ENCODE results near the gene PLCB1. TPM values are rescaled to one million over a fixed set of nuclear protein-coding genes. Genes with fewer than 3 reads are reported as not detected.

The PLCB1 gene
- total RNA-seq, 1 experiment from 2014 or later = 6.8 TPM

DNA sequence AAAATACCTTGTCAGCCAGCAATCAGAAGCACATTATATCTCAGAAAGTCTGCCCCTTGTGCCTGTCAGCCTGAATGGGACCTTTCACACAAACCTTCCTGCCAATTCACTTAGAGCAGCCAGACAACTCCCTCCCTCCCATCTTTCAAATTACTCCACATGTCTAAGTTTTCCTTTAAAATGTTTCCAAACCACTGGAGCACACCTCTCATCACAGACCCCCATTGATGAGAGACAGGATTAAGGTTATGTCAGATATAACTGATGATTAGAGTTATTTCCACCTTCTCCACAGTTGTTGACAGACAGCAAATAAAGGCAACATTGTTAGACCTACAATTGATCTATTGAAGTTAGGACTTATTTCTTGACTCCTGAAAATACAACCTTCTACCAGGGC, 408.4 kb downstream of the PLCB1 start:
- no peak for DNase-seq (ENCODE audit: low spot score)
- no peak overlapping the region for H3K4me3 ChIP-seq (ENCODE audit: low read depth, low read length, poor library complexity, severe bottlenecking)
- no peaks in the 10 kb centered on the region for H3K36me3 ChIP-seq (ENCODE audit: insufficient read depth, low read length, poor library complexity, severe bottlenecking)
- no TSS peak for BruUV-seq (replicated peaks)
- CTCF ChIA-PET = no interaction called here
- POLR2A ChIA-PET (ENCODE audit: low non-redundant PET) = no interaction called here
- peaks cover 3% of the 10 kb centered on the region for H3K27me3 ChIP-seq (replicated peaks; ENCODE audit: insufficient read depth, low read depth, low read length, poor library complexity)
- no peak for TF ChIP-seq EZH2 (IDR thresholded peaks at IDR 0.05; ENCODE audit: borderline replicate concordance, low read depth, low read length, poor library complexity, severe bottlenecking)
- TF ChIP-seq, protein P1, sequence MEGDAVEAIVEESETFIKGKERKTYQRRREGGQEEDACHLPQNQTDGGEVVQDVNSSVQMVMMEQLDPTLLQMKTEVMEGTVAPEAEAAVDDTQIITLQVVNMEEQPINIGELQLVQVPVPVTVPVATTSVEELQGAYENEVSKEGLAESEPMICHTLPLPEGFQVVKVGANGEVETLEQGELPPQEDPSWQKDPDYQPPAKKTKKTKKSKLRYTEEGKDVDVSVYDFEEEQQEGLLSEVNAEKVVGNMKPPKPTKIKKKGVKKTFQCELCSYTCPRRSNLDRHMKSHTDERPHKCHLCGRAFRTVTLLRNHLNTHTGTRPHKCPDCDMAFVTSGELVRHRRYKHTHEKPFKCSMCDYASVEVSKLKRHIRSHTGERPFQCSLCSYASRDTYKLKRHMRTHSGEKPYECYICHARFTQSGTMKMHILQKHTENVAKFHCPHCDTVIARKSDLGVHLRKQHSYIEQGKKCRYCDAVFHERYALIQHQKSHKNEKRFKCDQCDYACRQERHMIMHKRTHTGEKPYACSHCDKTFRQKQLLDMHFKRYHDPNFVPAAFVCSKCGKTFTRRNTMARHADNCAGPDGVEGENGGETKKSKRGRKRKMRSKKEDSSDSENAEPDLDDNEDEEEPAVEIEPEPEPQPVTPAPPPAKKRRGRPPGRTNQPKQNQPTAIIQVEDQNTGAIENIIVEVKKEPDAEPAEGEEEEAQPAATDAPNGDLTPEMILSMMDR (conservative IDR thresholded peaks at IDR 0.05; ENCODE audit: low read depth, low read length) = no peak
- intact Hi-C loops (cut with micrococcal nuclease; ENCODE audit: unreplicated experiment) = no loop called here
- no peaks in the 10 kb centered on the region for H3K9me3 ChIP-seq (ENCODE audit: low read depth, low read length, poor library complexity, severe bottlenecking)
- H3K4me1 ChIP-seq (ENCODE audit: insufficient read depth, low read length, poor library complexity, severe bottlenecking) = no peaks in the 10 kb centered on the region
- H3K27ac ChIP-seq (ENCODE audit: low read depth, low read length, poor library complexity, severe bottlenecking) = no peak overlapping the region

DNA sequence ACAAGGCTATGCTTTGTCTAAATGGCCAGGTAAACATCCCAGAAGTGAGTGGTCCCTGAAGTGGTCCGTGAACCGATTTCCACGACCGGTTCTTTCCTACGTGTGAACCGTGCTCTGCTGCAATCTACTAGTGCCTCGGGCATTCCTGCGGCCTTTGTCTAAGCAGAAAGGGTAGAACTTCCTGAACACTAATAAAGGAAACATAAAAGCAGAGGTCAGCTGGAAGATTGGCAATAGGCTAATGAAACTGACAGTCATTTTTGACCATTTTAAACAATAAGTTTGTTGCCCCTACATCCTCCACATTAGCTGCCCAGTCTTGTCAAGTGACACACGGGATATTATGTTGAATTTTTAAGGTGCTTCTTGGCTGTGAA, 410.0 kb downstream of the PLCB1 start:
- ChIA-PET POLR2A (ENCODE audit: low non-redundant PET) (no interaction called here), CTCF (no interaction called here)
- no peak overlapping the region for H3K27ac ChIP-seq (ENCODE audit: low read depth, low read length, poor library complexity, severe bottlenecking)

DNA sequence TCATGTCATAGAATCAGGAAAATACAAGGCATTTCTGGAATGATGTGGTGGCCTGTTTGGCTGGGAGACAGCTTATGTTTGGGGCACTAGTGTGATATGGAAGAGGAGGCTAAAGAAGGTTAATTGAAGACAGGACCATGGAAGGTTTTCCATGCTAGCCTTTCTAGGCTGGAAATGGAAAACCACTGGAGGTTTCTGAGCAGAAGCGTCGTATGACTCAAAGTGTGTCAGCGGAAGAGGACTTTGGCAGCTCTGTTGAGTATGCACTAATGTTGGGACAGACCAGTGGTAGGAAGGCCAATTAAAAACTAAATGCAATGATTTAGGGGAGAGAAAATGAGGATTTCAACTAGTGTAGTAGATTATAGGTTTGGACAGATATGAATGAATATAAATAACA, 413.1 kb downstream of the PLCB1 start:
- Histone ChIP-seq H3K9me3 (ENCODE audit: low read depth, low read length, poor library complexity, severe bottlenecking) (no peaks in the 10 kb centered on the region), H3K4me1 (ENCODE audit: insufficient read depth, low read length, poor library complexity, severe bottlenecking) (no peaks in the 10 kb centered on the region), H3K27me3 (replicated peaks; ENCODE audit: insufficient read depth, low read depth, low read length, poor library complexity) (no peaks in the 10 kb centered on the region), H3K27ac (ENCODE audit: low read depth, low read length, poor library complexity, severe bottlenecking) (no peak overlapping the region), H3K36me3 (ENCODE audit: insufficient read depth, low read length, poor library complexity, severe bottlenecking) (no peaks in the 10 kb centered on the region), H3K4me3 (ENCODE audit: low read depth, low read length, poor library complexity, severe bottlenecking) (no peak overlapping the region)
- CTCF ChIA-PET = no interaction called here
- DNase-seq (ENCODE audit: low spot score) = no peak
- POLR2A ChIA-PET (ENCODE audit: low non-redundant PET) = no interaction called here
- TF ChIP-seq, protein P1 (conservative IDR thresholded peaks at IDR 0.05; ENCODE audit: low read depth, low read length) = no peak
- no peak for TF ChIP-seq EZH2 (IDR thresholded peaks at IDR 0.05; ENCODE audit: borderline replicate concordance, low read depth, low read length, poor library complexity, severe bottlenecking)
- no TSS peak for BruUV-seq (replicated peaks)
- intact Hi-C loops (cut with micrococcal nuclease; ENCODE audit: unreplicated experiment) = no loop called here

More for the DNA sequence above, 410.0 kb downstream of the PLCB1 start:
- no peak for DNase-seq (ENCODE audit: low spot score)
- no TSS peak for BruUV-seq (replicated peaks)
- TF ChIP-seq EZH2 (IDR thresholded peaks at IDR 0.05; ENCODE audit: borderline replicate concordance, low read depth, low read length, poor library complexity, severe bottlenecking) = no peak
- TF ChIP-seq, protein P1 (conservative IDR thresholded peaks at IDR 0.05; ENCODE audit: low read depth, low read length) = no peak
- no peaks in the 10 kb centered on the region for H3K4me1 ChIP-seq (ENCODE audit: insufficient read depth, low read length, poor library complexity, severe bottlenecking)
- intact Hi-C loops (cut with micrococcal nuclease; ENCODE audit: unreplicated experiment) = no loop called here
- no peaks in the 10 kb centered on the region for H3K36me3 ChIP-seq (ENCODE audit: insufficient read depth, low read length, poor library complexity, severe bottlenecking)
- no peak overlapping the region for H3K4me3 ChIP-seq (ENCODE audit: low read depth, low read length, poor library complexity, severe bottlenecking)
- H3K27me3 ChIP-seq (replicated peaks; ENCODE audit: insufficient read depth, low read depth, low read length, poor library complexity) = peaks cover 3% of the 10 kb centered on the region
- no peaks in the 10 kb centered on the region for H3K9me3 ChIP-seq (ENCODE audit: low read depth, low read length, poor library complexity, severe bottlenecking)
